Heart left ventricle (tissue), 16 donors: ENCODE results near the gene TM4SF1. TPM values are rescaled to one million over a fixed set of nuclear protein-coding genes. Genes with fewer than 3 reads are reported as not detected.

Experiments
- ATAC-seq, 4 donors: fragments of 200-7000 bp; cut with Tn5 transposase; one replicate each; pipeline ENCODE4 v1.9.1; 2020 to 2022; ENCODE audit warnings: moderate library complexity in 4 of 4, mild to moderate bottlenecking in 3 of 4, moderate number of reproducible peaks in 1 of 4
- DNase-seq, 5 donors: peaks; one replicate each; pipeline ENCODE4 v3.0.0-alpha.2; 2020
- H3K27ac ChIP-seq, 12 donors: fragments of 200-600 bp; sonication (generic) in 4 of 12; one replicate each; pipeline versions ENCODE4 v1.5.0 to v1.8.0; 2016 to 2022; ENCODE audit warnings: mild to moderate bottlenecking in 2 of 12
- H3K27me3 ChIP-seq, 9 donors: fragments of 200-600 bp; sonication (generic) in 2 of 9; one replicate each; pipeline versions ENCODE4 v1.5.1 to v1.8.0; 2016 to 2022; ENCODE audit warnings: mild to moderate bottlenecking in 3 of 9
- H3K36me3 ChIP-seq, 9 donors: fragments of 200-600 bp; sonication (generic) in 2 of 9; one replicate each; pipeline versions ENCODE4 v1.5.0 to v1.8.0; 2018 to 2022; ENCODE audit warnings: mild to moderate bottlenecking in 2 of 9
- H3K4me1 ChIP-seq, 12 donors: fragments of 200-600 bp; sonication (generic) in 4 of 12; one replicate each; pipeline versions ENCODE4 v1.5.0 to v1.8.0; 2016 to 2022; ENCODE audit warnings: mild to moderate bottlenecking in 3 of 12
- H3K4me3 ChIP-seq, 12 donors: fragments of 200-600 bp; sonication (generic) in 4 of 12; one replicate each; pipeline versions ENCODE4 v1.5.0 to v1.8.0; 2017 to 2022; ENCODE audit warnings: mild to moderate bottlenecking in 9 of 12, moderate library complexity in 4 of 12
- H3K9me3 ChIP-seq, 12 donors: fragments of 200-600 bp; sonication (generic) in 4 of 12; one replicate each; pipeline versions ENCODE4 v1.5.0 to v1.8.0; 2016 to 2022; ENCODE audit warnings: mild to moderate bottlenecking in 1 of 12
- POLR2A ChIP-seq, 2 donors: fragments of 450-650 bp; IDR thresholded peaks; one replicate each; pipeline ENCODE4 v1.6.1; 2017; ENCODE audit warnings: antibody characterized with exemption in 2 of 2, mild to moderate bottlenecking in 2 of 2, moderate library complexity in 2 of 2
- WGBS, 4 donors: extraction: QIAGEN DNeasy Blood & Tissue Kit in 2 of 4; methylation state at CpG; one replicate each; pipeline versions ENCODE4 v1.1.5 to v1.1.7; 2013 to 2018; 5-methylcytosine and 5-hydroxymethylcytosine counted together
- intact Hi-C, 10 donors: fragments of 100-400 bp; cut with DNase I; formaldehyde crosslinking; loops; one replicate each; pipeline versions ENCODE4 v1.11.1 to v1.14.2; 2022
- polyA plus RNA-seq, 2 donors: library from polyadenylated mRNA; stranded (reverse); fragments of 200-250 nt; gene quantifications; one replicate each; pipeline ENCODE4 v1.2.3, GENCODE V29; 2013
- total RNA-seq, 9 donors: library from RNA; depleted of rRNA in 2 of 9; stranded (reverse); fragments of >200 nt in 2 of 9; fragmentation: NEBNext Ultra II Directional in 3 of 9; extraction: Animal tissue kit (Norgen Biotek cat#: 25700) in 3 of 9; gene quantifications; one replicate each; pipeline versions ENCODE4 v1.1.0 to v1.2.4, GENCODE V29; 2016 to 2023
- TF ChIP-seq, protein P1 (sequence below), 12 donors: fragments of 200-600 bp; sonication (generic) in 4 of 12; IDR thresholded peaks; one replicate each; pipeline versions ENCODE4 v1.5.0 to v1.8.0; 2018 to 2022; ENCODE audit warnings: antibody characterized with exemption in 12 of 12, mild to moderate bottlenecking in 5 of 12
- donor health status: ischemic (EF 13 %, LVEDD 7.1; RV severe dilation, severe dysfunction).
- donor health status: healthy with polysubstance abuse.
- donor health status: DM: no; HTN: yes; CAD: no.
- donor health status: DM: no; HTN: no; CAD: no.
- donor health status: ischemic (EF 25% LVEDD 6.9; RV normal size, moderate dysfunction).
- donor health status: ischemic (EF 25% LVEDD 5.7; RV mildly dilated, moderate dysfunction).
- donor health status: healthy.
- donor health status: DM: yes; HTN: yes; CAD: no.
- donor health status: ischemic (EF 35%, LVEDD 5.7; RV mildly dilated, moderate dysfunction).
- donor health status: nonischemic (EF 11% LVEDD 7.7; RV severe dilation, severe dysfunction).
- donor health status: DM: yes; HTN: yes; CAD: no.
- donor health status: PGD.
- donor health status: ischemic (EF 29% LVEDD 5.4; RV normal size, mild dysfunction).
- donor health status: nonischemic (EF 23%, LVEDD 6.1; RV moderate dilation, normal function).

TM4SF1 gene
- total and polyA plus RNA-seq, 11 donors: 61.6 to 224 (median 111) TPM

DNA sequence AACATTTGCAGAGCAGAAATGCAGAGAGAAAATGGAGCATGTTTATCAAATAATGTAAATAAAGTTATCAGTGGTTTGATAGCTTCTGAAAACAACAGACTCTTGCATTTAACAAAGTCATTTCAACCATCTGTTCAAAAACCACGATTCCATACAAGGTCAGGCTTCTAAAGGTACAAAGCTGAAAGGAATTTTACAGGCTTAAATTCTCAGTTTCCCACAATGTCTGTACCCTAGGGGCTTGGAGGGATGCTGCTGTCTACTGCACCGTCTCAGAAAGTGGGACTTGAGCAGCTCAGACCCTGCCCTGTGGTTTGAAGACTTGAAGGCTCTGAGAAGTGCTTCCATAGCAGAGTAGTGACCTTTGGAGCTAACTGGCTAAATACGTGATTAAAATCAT, 30.4 kb upstream of the TM4SF1 start:
- 39 to 58% (median 53%) methylated on average over 3 of the region's 3 CpGs for WGBS, 4 donors
- intact Hi-C loops: no loop called here
- TF ChIP-seq, protein P1, sequence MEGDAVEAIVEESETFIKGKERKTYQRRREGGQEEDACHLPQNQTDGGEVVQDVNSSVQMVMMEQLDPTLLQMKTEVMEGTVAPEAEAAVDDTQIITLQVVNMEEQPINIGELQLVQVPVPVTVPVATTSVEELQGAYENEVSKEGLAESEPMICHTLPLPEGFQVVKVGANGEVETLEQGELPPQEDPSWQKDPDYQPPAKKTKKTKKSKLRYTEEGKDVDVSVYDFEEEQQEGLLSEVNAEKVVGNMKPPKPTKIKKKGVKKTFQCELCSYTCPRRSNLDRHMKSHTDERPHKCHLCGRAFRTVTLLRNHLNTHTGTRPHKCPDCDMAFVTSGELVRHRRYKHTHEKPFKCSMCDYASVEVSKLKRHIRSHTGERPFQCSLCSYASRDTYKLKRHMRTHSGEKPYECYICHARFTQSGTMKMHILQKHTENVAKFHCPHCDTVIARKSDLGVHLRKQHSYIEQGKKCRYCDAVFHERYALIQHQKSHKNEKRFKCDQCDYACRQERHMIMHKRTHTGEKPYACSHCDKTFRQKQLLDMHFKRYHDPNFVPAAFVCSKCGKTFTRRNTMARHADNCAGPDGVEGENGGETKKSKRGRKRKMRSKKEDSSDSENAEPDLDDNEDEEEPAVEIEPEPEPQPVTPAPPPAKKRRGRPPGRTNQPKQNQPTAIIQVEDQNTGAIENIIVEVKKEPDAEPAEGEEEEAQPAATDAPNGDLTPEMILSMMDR (IDR thresholded peaks at IDR 0.05): no peak
- no peaks in the 10 kb centered on the region for H3K27me3 ChIP-seq
- no peak overlapping the region for H3K27ac ChIP-seq
- DNase-seq (no peak), ATAC-seq (no peak)
- H3K9me3 ChIP-seq: no peaks in the 10 kb centered on the region
- H3K4me1 ChIP-seq: peaks cover 0 to 4% (median 0%) of the 10 kb centered on the region in 12 donors
- no peak overlapping the region for H3K4me3 ChIP-seq
- no peaks in the 10 kb centered on the region for H3K36me3 ChIP-seq

DNA sequence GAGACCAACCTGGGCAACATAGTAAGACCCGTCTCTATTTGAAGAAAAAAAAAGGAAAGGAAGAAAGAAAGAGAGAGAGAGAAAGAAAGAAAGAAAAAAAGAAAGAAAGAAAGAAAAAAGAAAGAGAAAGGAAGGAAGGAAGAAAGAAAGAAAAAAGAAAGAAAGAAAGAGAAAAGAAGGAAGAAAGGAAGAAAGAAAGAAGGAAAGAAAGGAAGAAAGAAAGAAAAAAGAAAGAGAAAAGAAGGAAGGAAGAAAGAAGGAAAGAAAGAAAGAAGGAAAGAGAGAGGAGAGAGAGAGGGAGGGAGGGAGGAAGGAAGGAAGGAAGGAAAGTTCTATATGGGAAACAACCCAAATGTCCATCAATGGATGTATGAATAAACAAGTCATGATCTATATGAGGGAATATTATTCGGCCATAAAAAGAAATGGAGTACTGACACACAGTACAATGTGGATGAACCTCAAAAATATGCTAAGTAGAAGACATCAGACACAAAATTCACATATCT, 28.8 kb upstream of the TM4SF1 start:
- H3K4me1 ChIP-seq: peaks cover 0 to under 1% (median 0%) of the 10 kb centered on the region in 12 donors
- H3K27ac ChIP-seq: no peak overlapping the region
- peaks cover 0 to 6% (median 0%) of the 10 kb centered on the region in 12 donors for H3K9me3 ChIP-seq
- H3K36me3 ChIP-seq: no peaks in the 10 kb centered on the region
- WGBS, 4 donors: 63 to 95% (median 93%) methylated on average over 2 of the region's 2 CpGs
- H3K27me3 ChIP-seq: no peaks in the 10 kb centered on the region
- ATAC-seq (no peak), DNase-seq (no peak)
- intact Hi-C loops: no loop called here
- no peak overlapping the region for H3K4me3 ChIP-seq
- TF ChIP-seq, protein P1 (IDR thresholded peaks at IDR 0.05): no peak
- TF ChIP-seq POLR2A (IDR thresholded peaks at IDR 0.05): no peak

- no peak for TF ChIP-seq POLR2A (IDR thresholded peaks at IDR 0.05)
- TF ChIP-seq, protein P1 (IDR thresholded peaks at IDR 0.05): no peak
- DNase-seq (no peak), ATAC-seq (no peak)
- no peak overlapping the region for H3K4me3 ChIP-seq
- no peaks in the 10 kb centered on the region for H3K36me3 ChIP-seq
- H3K9me3 ChIP-seq: peaks cover 0 to 10% (median 0%) of the 10 kb centered on the region in 12 donors
- no peaks in the 10 kb centered on the region for H3K27me3 ChIP-seq
- intact Hi-C loops: no loop called here
- 92 to 100% (median 94%) methylated on average over 2 of the region's 2 CpGs for WGBS, 4 donors
- H3K4me1 ChIP-seq: no peaks in the 10 kb centered on the region
- H3K27ac ChIP-seq: no peak overlapping the region
Observed at GRCh38 chr3:149403443-149403842, 26.0 kb upstream of the TM4SF1 start.

- WGBS, 4 donors: 91 to 95% (median 94%) methylated on average over 3 of the region's 3 CpGs
- intact Hi-C loops: no loop called here
- H3K4me1 ChIP-seq: no peaks in the 10 kb centered on the region
- H3K27ac ChIP-seq: no peak overlapping the region
- no peaks in the 10 kb centered on the region for H3K27me3 ChIP-seq
- H3K36me3 ChIP-seq: no peaks in the 10 kb centered on the region
- no peak overlapping the region for H3K4me3 ChIP-seq
- TF ChIP-seq POLR2A (IDR thresholded peaks at IDR 0.05): no peak
- TF ChIP-seq, protein P1 (IDR thresholded peaks at IDR 0.05): no peak
- DNase-seq (no peak), ATAC-seq (no peak)
- peaks cover 0 to 10% (median 0%) of the 10 kb centered on the region in 12 donors for H3K9me3 ChIP-seq
Observed at GRCh38 chr3:149402481-149402880, 25.0 kb upstream of the TM4SF1 start.
